ENCODE measurements around the gene FHIT.

Gene FHIT

DNA sequence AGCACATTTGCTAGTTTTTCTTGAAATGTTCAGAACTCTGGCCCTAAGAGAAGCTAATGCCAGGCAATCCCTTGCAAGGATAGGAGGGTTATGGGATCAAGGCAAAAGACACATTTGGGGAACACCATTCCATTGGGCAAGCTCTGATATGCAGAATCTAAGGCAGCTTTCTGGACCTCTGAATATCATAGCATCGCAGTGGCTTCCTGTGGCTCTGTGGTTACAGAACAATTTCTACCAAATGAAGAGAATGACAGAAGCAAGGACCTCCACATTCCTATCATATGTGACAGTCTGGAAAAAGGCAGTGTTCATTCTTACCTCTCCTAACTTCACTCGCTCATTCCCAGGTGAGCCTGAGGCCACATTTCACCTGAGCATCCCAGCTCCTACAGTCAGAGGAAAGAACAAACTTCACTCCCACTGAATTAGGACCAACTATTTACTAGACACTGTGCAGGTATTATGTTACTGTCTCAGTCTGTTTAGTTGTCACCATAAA lies 1365.3 kb downstream of the FHIT start:
- no peak for DNase-seq (ENCODE audit: low read depth in 2 of 2)

DNA sequence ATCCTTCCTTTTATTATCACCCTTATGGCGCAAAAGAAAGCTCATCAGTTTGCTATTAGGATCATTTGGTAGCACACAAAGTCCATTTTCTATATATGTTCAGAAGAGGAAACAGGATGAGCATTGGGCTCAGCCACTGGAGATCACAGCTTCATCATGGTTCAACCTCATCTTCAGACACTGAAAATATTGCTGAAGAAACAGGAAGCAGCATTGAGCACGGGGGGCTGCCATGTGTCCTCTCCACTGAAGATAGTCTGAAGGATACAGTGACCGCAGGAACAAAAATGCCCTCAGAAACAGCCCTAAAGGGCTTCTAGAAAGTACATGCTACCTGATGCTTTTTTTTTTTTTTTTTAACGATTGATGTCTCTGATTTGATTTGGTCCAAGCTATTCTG lies 1366.2 kb downstream of the FHIT start:
- no peak for DNase-seq (ENCODE audit: low read depth in 2 of 2)

DNA sequence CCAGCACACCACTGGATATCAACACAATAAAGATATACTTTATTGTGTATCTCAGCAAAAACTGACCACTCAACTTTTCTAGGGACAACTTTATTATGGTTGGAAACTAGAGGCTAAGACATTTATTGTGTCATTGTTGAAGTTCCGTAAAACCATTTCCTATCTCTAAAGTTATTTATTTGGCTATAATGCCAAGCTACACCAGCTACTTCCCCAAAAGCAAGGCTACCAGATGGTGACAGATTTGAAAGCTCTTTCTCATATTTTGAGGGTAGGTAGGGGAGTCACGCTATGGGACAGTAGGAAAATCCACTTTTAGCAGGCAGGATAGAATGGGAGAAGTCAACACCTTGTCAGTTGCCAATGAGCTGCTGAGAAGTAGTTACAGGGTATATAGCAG lies 1366.8 kb downstream of the FHIT start:
- DNase-seq (ENCODE audit: low read depth in 2 of 2): no peak

DNA sequence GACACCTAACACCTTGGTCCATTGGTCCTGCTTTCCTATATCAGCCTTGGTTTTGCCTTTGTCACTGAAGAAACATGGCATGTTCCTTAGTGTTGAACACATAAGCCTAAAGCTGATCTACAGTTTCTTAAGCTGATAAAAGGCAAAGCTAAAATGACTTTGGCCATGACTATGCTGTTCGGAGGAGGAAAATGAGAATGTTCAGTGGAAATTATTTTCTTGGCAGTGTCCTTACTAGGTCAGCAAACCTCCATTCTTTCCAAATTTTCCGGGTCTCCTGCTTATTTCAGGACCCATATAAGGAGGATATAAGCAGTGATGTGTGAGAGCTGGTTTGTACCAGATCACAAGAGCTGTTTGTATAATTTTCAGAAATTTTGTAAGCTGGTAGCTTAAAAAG lies 1368.5 kb downstream of the FHIT start:
- no peak for DNase-seq (ENCODE audit: low read depth in 2 of 2)

DNA sequence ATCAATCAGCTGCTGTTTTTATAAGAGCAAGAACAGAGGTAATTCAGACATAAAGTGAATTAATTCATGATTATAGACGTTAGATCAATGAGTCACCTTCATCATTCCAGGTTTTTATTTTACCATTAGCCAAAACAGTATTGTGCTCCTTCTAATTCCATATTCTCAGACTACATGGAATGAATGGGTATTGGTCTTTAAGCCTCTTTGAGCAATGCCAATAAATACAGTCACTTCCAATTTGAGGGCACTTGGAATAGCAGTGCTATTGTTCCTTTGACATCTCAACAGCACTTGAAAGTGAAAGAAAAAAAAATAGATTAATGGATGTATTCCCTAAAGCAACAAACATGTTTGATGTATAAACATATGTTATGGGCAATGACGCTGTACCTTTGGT lies 1370.5 kb downstream of the FHIT start:
- no peak for DNase-seq (ENCODE audit: low read depth in 2 of 2)

DNA sequence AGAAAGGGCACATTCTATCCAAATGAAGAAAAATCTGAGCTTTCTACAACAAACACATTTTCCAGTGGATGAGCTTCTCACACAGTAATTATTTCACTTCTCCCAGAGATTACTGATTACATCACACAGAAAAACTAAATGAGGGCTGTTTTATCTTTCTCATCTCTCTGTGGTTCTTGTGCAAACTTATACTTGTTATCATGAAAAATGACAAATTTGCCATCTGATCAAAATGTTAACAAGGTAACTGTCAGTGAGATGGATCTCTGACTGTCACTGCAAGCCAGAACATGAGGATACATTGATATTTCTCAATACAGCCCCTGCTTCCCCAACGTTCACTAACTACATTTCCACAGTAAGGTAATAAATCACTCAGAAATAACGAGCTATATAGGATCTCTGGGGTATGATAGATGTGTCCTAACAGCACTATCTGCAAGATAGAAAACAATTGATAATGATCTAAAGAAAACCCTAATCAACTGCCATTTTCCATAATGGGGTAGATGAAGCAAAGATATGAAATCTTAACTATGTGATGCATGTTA lies 1372.1 kb downstream of the FHIT start:
- no peak for DNase-seq (ENCODE audit: low read depth in 2 of 2)

DNA sequence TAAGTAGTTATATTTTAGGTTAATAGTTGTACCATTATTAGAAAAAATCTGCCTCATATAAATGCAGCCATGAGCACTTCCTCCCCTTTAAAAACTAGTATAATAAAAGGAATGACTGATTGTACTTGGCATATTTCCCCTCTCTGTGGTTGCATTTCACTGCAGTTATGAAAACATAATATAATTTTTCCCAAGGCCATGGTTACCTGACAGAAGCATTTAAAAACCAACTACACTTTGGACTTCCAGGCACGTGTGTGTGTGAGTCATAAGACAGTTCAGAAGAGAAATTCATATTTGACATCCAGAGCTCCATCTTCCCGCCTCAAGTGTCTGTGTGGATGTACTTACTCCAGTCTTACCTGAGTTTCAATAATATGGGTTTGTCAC lies 1373.2 kb downstream of the FHIT start:
- DNase-seq (ENCODE audit: low read depth in 2 of 2): no peak

DNA sequence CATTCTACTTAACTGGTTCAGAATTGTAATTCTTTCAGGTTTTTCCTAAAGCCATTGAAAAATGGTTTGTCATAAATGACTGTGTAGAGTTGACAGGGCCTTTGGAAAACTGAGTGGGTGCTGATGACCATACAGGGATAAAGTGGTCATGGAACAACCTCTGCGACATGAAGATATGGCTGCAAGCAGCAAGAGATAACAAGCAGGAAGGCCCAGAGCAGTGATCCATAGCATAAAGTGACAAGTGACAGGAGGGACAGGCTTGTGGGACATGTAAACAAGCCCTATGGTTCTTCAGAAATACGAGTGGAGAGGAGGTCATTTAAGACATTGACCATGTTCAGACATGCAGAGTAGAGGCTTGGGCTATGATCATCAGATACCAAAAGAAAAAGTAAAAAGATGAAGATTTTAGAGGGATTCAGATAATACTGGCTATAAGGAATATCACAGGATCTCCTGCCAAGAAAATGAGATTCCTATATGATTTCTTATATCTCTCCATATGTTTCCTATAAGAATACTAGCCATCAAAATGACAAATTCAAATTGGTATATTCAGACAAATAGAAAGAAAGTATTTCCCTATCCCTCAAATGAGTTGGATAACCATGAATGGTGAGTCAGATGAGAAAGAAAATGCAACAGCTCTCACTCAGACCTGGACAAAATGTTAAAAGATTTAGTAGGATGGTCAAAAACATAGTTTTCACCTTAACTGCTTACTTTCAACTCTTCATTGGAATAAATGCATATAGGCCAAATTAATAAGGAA lies 1373.8 kb downstream of the FHIT start:
- no peak for DNase-seq (ENCODE audit: low read depth in 2 of 2)

DNA sequence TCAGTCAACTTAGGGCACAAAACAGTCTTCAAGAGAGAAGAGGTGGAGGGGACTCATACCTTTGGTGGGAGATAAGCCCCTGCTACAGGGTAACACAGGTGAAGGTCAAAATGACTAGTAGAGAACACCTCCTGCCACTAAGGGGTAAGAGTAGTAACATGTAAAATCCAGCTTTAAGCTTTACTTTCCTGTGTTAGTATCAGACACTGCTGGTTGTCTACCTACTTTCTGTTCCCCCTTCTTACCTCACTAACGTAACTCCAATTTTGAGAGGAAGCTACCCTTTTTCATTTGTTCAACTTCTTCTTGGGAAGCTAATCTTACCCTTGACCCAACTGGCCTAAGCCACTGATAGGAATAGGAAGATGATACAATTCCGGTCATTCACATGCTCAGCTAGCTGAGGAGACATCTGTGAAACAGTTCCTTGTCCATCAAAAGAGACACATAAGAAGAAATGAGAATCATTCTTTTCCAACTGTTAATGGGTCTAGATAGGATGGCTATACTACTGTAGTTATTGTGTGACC lies 1374.7 kb downstream of the FHIT start:
- no peak for DNase-seq (ENCODE audit: low read depth in 2 of 2)

DNA sequence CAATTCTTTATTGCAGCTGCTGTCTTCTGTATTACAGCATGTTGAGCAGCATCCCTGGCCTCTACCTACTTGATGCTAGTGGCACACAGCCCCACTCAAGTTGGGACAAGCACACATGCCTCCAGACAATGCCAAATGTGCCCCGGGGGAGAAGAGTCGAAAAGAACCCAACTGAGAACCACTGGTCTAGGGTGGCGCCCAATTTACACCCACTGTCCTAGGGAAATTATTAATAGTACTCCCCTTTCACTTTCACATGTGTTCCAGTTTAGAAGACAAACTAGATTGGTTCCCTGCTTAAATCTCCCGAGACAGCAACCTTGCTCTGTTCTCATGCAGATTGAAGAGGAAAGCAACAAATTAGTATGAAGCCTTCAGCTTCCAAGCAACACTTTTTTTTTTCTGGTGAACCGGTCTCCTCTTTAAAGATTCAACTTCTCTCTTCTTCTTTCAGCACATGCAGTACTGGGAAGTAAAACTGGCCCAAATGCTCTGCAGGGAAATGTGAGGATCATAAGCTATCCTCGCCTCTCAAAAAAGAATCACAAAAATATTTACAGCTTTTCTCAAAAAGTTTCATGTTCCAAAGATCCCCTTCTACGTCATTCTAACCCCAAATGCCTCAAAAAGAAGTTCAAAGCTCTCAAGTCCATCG lies 1377.5 kb downstream of the FHIT start:
- no peak for DNase-seq (ENCODE audit: low read depth in 2 of 2)

DNA sequence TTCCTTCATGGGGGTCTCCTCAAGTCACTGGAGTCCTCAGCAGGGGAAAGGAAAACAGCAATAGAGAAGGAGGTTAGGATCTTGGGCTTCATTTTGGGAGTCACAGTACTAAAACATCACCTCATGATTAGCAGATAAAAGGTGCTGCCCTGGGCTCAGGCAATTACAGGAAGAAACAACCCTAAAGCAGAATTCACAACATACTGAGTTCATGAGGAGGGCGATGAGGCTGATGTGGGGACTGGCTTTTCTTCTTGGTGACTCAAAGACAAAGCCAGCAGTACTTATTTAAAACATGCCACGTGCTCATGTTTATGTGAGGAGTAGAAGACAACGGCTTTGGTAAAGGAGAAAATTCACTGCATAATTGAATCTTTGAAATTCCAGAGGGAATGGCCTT lies 1379.1 kb downstream of the FHIT start:
- no peak for DNase-seq (ENCODE audit: low read depth in 2 of 2)

DNA sequence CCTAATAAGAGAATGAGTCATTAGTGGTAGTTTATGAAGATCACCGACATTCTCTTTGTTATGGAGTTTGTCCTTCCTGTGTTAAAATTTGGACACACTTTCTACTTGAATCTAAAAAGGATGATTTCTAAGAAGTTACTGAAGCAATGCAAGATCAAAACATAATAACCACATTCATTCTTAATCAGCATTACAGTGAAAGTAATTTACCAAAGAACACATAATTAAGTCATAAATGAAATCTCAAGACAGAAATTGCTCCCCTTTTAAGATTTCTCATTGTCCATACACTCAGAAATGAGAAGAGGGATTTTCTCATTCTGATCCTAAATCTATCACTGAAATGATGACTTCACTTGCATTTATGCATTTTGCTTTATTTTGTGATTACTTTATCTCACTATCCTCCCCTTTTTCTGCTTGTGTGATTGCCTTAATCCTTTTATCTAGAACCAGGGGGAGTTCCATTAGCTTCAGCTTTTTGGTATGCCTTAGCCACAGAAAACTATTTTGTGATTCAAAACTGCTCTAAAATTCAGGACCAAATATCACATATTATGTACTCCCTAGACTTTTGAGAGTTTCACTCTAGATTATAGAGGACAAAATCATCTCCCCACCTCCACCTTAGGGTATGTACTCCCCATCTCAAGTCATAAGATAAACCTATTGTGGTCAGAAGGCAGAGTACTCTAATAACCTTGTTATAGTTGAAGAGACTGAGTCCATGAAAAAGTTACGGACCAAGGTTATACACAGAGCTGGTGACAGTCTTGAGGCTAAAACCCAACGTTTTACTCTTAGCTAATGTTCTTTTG lies 1383.9 kb downstream of the FHIT start:
- DNase-seq (ENCODE audit: low read depth in 2 of 2): no peak

DNA sequence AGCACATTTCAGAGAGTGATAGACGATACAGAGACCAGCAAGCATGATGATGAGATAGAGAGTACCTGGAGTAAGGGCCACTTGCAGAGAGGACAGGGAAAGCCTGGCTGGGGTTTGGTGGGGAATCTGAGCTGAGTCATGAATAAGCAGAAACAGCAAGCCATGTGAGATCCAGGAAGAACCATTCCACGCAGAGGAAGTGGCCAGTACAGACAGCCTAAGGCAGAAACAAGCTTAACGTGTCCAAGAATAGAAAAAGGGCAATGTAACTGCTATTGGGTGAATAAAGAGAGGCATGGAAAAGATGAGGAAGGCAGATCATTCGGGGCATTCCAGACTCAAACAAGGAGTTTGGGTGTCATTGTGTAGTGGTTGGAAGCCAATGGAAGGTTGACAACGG lies 1385.2 kb downstream of the FHIT start:
- no peak for DNase-seq (ENCODE audit: low read depth in 2 of 2)

DNA sequence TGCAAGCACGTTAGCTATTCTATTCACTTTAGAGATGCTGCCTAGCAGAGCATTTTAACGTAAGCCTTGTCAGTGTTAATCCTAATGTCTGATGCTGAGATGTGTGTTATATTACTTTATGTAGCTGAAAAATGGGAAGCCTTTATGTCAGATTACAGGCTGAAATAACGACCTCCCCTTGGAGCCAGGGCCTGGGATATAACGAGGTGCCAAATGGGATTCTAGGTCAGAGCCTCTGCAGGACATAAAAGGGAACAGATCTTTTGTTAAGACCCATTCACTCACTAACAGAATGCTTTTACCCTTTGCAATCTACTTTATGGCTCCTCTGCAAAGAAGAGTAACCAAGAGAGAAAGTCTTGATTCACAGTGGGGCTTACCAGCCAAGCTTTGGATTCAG lies 1385.9 kb downstream of the FHIT start:
- no peak for DNase-seq (ENCODE audit: low read depth in 2 of 2)

DNA sequence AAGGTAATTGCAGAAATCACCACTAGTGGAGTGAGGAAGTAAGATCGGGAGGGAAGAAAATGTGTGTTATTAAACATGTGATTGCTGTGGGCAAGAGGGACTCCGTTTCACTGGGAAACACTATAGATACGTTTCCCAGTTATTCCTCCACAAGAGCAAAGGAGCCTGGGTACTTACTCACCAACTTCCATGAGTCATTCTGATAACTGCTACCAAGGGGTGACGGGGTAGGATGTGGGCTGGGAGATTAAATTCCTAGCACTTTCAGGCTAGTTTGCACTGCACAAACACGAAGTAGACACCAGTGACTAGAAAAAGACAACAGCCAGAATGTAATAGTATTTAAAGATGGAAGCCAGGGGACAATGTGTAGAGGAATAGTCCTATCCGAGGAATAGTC lies 1388.6 kb downstream of the FHIT start:
- DNase-seq (ENCODE audit: low read depth in 2 of 2): no peak

DNA sequence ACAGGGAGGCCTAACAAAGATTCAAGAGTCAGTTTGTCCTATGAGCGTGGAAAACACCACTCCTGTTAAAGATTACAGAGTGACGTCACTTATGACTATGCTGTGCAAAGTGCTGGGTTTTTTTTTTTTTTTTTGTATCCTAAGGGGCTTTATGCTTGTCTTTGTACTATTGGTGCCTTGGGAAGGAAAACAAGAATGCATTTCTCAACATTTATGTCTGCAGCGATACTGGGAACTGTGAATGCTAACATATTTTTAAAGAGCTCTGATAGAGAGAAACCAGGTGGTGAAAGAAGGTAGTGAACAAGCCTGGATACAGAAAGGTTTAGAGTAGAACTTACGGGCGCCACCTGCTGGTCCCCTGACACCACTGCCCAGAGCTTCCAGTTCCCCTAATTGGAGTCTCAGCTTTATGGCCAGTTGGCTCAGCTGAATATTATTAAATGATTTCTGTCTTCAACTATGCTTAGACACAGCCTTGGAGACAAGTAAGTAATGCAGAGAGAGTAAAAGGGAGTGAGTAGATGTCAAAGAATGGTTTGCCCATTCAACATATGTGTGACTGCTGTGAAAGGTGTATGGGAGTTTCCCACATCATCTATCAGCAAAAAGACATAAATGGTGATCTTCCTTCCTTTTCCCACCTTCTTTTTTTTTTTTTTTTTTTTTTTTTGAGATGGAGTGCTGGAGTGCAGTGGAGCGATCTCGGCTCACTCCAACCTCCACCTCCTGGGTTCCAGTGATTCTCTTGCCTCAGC lies 1393.5 kb downstream of the FHIT start:
- peak; percentile 47 to 52 for DNase-seq (ENCODE audit: low read depth in 2 of 2)

DNA sequence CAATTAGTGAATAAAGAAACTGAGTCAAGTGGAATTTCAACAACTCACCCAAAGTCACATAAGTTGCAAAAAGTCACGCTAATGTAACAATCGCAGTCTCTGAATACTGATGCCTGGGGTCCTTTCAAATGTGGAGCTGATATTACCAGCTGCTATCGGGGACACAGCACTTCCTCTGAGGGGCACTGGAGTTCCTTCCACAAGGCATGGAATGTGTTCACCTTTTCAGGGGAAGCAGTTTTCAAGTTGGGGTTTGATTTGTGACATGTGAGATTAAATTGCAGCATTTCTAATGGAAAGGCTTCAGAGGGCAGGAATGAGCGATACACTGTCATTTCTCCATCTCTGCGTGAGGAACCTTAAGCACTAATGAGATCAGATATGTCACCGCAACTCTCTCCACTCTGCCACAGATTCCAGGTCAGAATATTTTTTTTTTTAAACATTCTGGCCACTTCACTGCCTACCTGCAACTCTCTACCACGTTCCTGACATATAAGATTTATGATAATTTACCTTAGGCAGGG lies 1394.3 kb downstream of the FHIT start:
- no peak for DNase-seq (ENCODE audit: low read depth in 2 of 2)

DNA sequence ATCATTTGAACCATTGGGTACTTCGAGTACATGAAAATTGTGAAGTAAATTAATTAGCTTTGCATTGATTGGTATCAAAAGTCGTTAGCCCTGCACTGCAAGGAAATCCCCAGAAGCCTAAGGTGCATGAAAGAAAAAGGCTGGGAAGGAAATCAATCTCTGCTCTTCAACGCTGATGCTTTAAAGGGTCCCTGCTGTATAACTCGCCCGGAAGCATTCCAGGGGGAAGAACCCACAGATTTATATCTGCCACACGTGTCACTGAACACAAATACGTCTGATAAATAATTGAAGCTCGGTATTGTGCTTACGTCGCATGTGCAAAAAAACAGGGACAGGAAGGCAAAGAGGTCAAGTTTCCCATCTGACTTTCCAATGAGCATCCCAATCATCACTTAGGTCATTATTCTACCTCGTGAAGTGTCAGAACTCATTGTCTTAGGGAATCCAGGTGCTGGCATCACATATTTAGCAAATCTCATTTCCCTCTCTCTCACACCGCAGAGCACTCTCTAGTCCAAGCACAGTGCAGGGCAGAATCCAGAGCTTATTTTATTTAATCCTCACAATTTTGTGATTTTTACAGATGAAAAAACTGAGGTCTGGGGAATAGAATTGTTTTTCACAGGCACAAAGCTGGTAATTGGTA lies 1397.1 kb downstream of the FHIT start:
- DNase-seq (ENCODE audit: low read depth in 2 of 2): no peak

DNA sequence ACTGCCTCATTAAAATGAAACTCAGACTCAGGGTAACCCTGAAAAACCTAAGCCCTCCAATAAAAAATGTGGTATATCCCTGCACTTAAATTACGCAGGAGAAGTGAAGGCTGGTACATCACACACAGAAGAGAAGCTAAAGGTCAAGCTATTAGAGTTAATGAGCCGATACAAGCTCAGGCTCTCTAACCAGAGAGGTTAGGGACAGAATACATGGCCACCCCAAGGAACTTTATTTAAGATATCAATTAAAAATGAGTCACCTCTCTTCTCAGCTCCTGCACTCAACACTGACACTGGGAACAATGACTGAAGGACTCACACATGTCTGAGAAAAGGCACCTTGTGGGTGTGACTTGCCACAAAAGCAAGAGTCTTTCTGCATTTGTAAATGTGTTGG lies 1400.8 kb downstream of the FHIT start:
- no peak for DNase-seq (ENCODE audit: low read depth in 2 of 2)

DNA sequence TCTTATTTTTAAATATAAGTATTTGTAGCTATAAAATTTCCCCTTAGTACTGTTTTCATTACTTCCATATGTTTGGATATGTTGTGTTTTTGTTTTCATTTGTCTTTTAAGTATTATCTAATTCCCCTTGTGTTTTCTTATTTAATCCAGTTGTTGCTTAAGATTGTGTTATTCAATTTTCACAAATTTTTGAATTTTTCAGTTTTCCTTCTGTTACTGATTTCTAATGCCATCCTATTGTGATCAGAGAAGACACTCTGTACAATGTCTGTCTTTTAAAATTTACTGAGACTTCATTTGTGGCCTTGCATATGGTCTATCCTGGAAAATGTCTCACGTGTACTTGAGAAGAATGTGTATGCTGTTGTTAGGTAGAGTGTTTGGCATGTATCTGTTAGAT lies 1405.9 kb downstream of the FHIT start:
- DNase-seq (ENCODE audit: low read depth in 2 of 2): no peak

DNA sequence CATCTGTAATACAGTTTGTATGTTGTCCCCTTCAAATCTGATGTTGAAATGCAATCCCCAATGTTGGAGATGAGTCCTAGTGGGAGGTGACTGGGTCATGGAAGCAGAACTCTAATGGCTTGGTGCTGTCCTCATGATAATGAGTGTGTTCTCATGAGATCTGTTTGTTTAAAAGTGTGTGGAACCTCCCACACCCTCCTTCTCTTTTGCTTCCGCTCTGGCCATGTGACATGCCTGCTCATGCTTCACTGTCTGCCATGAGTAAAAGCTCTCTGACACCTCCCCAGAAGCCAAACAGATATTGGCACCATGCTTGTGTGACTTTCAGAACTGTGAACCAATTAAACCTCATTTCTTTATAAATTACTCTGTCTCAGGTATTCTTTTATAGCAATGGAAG lies 1407.4 kb downstream of the FHIT start:
- DNase-seq (ENCODE audit: low read depth in 2 of 2): no peak
